DMS153 treated with DMSO at 0.1 percent for 48 hours (cell line): ENCODE data around the gene FGFR3.

Experiments
- DNase-seq: peaks from one replicate; lab custom pipeline; 2025; ENCODE audit not compliant: unreplicated experiment; lab: John Stamatoyannopoulos, UW

FGFR3 gene

GRCh38 chr4:1792832-1793495 is at the start of gene FGFR3:
Gene FGFR3 (plus strand): TSS chr4:1793293. CDS start chr4:1793935, 642 bp downstream.
- DNase-seq, result no peak

- DNase-seq, result no peak
These were observed 49.5 kb upstream of the FGFR3 start for GRCh38 chr4:1743551-1743950.

DNA sequence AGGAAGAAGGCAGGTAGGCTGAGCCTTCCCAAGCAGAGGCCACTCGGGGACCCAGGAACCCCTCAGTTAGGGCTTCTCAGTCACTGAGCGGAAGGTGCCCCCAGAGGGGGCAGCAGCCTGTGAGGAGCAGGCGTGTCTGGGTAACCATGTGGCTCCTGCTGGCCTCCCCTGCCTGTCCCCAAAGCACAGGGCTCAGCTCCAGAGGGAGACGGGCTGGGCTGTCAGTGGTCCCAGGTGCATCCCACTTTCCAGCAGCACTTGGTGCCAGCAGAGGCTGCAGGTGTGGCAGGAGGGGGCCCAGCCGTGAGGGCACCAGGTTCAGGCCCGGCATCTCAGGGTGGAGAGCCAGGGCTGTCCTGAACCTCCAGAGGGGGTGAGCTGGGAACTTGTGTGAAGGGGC is 49.1 kb upstream of the FGFR3 start:
- no peak for DNase-seq

- no peak for DNase-seq
These were observed 48.5 kb upstream of the FGFR3 start for GRCh38 chr4:1744552-1744951.

GRCh38 chr4:1745165-1745564 is 47.9 kb upstream of the FGFR3 start:
- no peak for DNase-seq

- no peak for DNase-seq
These were observed 47.4 kb upstream of the FGFR3 start for GRCh38 chr4:1745697-1746096.

GRCh38 chr4:1746265-1746691 is 46.8 kb upstream of the FGFR3 start:
- DNase-seq, result no peak

- no peak for DNase-seq
These were observed 46.0 kb upstream of the FGFR3 start for GRCh38 chr4:1746919-1747602.

DNA sequence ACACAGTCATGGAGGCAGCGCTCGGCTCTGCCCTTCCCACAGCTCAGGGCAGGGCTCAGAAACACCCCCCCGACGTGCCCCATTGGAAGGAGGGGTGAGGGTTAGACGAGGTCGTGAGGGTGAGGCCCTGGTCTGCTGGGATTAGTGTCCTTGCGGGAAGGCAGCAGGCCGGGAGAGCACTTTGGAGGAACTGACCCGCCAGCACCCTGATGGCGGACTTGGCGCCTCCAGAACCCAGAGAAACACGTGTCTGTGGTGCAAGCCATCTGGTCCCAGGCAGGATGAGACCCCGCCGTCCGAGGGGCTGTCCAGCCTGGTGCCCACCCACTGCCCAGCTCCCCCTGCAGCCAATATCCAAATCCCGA is 45.5 kb upstream of the FGFR3 start:
- no peak for DNase-seq

DNA sequence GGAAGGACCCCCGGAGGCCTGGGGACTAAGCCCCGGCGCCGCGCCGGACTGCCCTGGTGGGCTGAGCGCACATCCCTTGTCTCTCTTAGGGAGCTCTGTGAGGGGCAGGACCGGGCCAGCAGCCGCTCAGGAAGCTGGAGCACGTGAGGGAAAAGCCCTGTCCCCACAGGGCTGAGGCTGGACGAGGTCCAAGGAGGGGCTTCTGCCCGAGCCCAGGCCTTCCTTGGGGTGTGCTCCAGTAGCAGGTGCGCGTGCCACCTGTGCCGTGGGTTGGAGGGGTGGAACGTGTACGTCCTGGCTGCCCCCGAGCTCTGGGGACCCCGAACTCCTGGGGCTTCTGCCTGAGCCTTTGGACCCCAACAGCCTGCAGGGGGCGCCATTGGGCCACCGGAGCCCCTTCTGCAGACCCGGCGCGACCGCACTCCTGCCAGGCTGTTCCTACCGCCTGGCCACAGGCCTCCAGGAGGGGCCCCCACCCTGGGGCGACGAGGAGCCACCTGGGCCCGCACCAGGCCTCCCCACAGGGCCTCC is 44.6 kb upstream of the FGFR3 start:
- peak; percentile 22 for DNase-seq

DNA sequence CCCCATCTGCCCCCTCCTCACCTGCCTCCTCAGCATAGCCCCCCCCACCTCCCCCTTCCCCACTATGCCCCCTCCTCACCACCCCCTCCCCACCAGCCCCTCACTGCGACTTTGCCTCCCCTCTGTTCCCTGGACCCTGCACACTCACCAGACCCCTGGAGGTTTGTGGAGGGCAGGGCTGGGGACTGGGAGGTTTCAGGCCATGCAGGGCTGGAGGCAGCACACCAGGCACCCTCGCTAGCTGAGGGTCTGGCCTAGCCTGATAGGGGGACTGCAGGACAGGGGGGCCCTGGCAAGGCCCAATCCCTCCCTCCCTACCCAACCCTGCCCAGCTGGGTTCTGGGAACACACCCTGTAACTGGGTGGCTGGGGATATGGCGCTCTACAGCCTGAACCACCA is 43.7 kb upstream of the FGFR3 start:
- DNase-seq, result no peak

GRCh38 chr4:1749826-1750225 is 43.3 kb upstream of the FGFR3 start:
- DNase-seq, result no peak

- DNase-seq, result no peak
These were observed 42.5 kb upstream of the FGFR3 start for GRCh38 chr4:1750381-1751154.

- DNase-seq, result no peak
These were observed 41.8 kb upstream of the FGFR3 start for GRCh38 chr4:1751155-1751918.

GRCh38 chr4:1751919-1752283 is 41.2 kb upstream of the FGFR3 start:
- DNase-seq, result no peak

- no peak for DNase-seq
These were observed 40.6 kb upstream of the FGFR3 start for GRCh38 chr4:1752284-1753041.

GRCh38 chr4:1753294-1753696 is 39.8 kb upstream of the FGFR3 start:
- DNase-seq, result no peak

DNA sequence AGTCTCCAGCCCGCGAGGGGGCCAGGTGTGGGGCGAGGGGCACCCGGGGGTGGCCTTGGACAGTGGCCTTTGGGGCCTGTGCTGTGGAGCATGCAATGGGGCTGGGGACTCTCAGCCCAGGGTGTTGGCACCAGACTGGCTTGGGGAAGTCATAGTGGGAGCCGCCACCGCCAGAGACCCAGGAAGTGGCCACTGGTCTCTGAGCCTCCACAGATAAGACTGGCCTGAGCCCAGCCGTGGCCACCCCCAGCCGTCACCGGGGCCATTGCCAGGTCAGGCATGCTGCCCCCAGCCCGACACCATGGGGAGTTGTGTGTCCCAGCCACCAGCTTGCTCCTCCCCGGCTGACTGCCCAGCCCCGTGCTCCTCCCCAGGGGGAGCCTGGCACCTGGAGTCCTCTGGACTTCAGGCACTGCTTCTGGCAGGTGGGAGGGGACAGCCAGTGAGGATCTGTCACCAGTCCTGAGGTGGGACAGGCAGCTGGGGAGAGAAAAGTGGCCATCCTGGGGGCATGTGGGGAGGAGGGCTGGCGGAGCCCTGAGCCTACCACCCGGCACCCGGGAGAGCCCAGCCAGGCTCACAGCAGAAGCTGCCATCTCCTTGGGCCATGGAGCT is 39.3 kb upstream of the FGFR3 start:
- no peak for DNase-seq

DNA sequence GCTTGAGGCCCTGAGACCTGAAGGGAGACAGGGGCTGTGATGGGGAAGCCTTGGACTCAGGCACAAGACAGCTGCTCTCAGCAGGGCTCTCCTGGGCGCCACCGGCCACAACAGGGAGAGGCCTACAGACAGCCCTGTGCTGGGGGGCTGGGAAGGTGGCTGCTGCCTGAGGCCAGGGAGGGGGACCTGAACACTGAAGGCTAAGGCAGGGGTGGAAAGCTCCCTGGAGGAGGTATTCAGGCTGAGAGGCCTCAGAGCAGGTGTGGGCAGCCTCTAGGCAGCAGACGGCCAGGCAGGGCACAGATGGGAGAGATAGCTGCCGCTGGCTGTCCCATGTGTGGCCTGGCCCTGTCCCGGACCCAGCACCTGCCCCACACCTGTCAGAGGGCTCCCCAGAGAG is 38.8 kb upstream of the FGFR3 start:
- DNase-seq, result no peak

- no peak for DNase-seq
These were observed 37.8 kb upstream of the FGFR3 start for GRCh38 chr4:1755297-1755696.
